BE2C (cell line): ENCODE data around the gene HOOK2.

Experiments
- DNase-seq: peaks from one replicate; pipeline ENCODE4 v3.0.0-alpha.2; 2020
- H3K27me3 ChIP-seq: fragments of 250-450 bp; sonication (Bioruptor Pico); 2 replicates; pipeline ENCODE4 v1.5.1; 2020; ENCODE audit warnings: mild to moderate bottlenecking
- H3K36me3 ChIP-seq: fragments of 250-450 bp; sonication (Bioruptor Pico); 2 replicates; pipeline ENCODE4 v1.5.1; 2020; ENCODE audit warnings: mild to moderate bottlenecking
- H3K4me1 ChIP-seq: fragments of 250-450 bp; sonication (Bioruptor Pico); 2 replicates; pipeline ENCODE4 v1.5.1; 2020
- H3K4me3 ChIP-seq: 2 replicates; pipeline ENCODE4 v1.5.1; 2011; ENCODE audit warnings: low read depth, low read length
- H3K9me3 ChIP-seq: fragments of 250-450 bp; sonication (Bioruptor Pico); 2 replicates; pipeline ENCODE4 v1.5.1; 2020
- CTCF ChIP-seq: IDR thresholded peaks from 2 replicates; pipeline ENCODE4 v1.5.1; 2012; ENCODE audit warnings: mild to moderate bottlenecking, low read depth, low read length

Gene HOOK2

GRCh38 chr19:12769689-12770088, 5.7 kb downstream of the HOOK2 start:
- no peak for TF ChIP-seq CTCF
- Histone ChIP-seq H3K36me3 (no peaks in the 10 kb centered on the region), H3K27me3 (no peaks in the 10 kb centered on the region), H3K4me1 (no peaks in the 10 kb centered on the region; the same call in 1 of the 2 replicates), H3K9me3 (no peaks in the 10 kb centered on the region), H3K4me3 (no peak overlapping the region)
- DNase-seq = peak; percentile 78

- Histone ChIP-seq H3K9me3 (no peaks in the 10 kb centered on the region), H3K4me3 (no peak overlapping the region), H3K4me1 (no peaks in the 10 kb centered on the region; the same call in 1 of the 2 replicates), H3K27me3 (no peaks in the 10 kb centered on the region), H3K36me3 (no peaks in the 10 kb centered on the region; the same call in 1 of the 2 replicates)
- TF ChIP-seq CTCF = no peak
- no peak for DNase-seq
Observed at GRCh38 chr19:12767666-12768065, 7.7 kb downstream of the HOOK2 start.

- no peak for DNase-seq
- H3K4me1 ChIP-seq = no peaks in the 10 kb centered on the region; the same call in 1 of the 2 replicates
- no peaks in the 10 kb centered on the region for H3K27me3 ChIP-seq
- no peaks in the 10 kb centered on the region; the same call in 1 of the 2 replicates for H3K36me3 ChIP-seq
- no peak for TF ChIP-seq CTCF
- H3K4me3 ChIP-seq = no peak overlapping the region
- H3K9me3 ChIP-seq = no peaks in the 10 kb centered on the region
Observed at GRCh38 chr19:12767150-12767549, 8.2 kb downstream of the HOOK2 start.

GRCh38 chr19:12766051-12766521, 9.3 kb downstream of the HOOK2 start:
- peak; percentile 92 for DNase-seq
- H3K36me3 ChIP-seq = no peaks in the 10 kb centered on the region; the same call in 1 of the 2 replicates
- TF ChIP-seq CTCF = peak; percentile 74
- H3K9me3 ChIP-seq = no peaks in the 10 kb centered on the region
- peak overlapping the region; percentile 66 for H3K4me3 ChIP-seq
- no peaks in the 10 kb centered on the region for H3K27me3 ChIP-seq
- no peaks in the 10 kb centered on the region for H3K4me1 ChIP-seq

GRCh38 chr19:12764698-12765097, 10.7 kb downstream of the HOOK2 start:
- no peak for DNase-seq
- H3K4me1 ChIP-seq = no peaks in the 10 kb centered on the region
- no peaks in the 10 kb centered on the region; the same call in 1 of the 2 replicates for H3K36me3 ChIP-seq
- H3K9me3 ChIP-seq = no peaks in the 10 kb centered on the region
- TF ChIP-seq CTCF = no peak
- no peaks in the 10 kb centered on the region for H3K27me3 ChIP-seq
- H3K4me3 ChIP-seq = no peak overlapping the region

GRCh38 chr19:12763100-12763499, 12.3 kb downstream of the HOOK2 start:
- Histone ChIP-seq H3K9me3 (no peaks in the 10 kb centered on the region), H3K4me1 (no peaks in the 10 kb centered on the region), H3K27me3 (no peaks in the 10 kb centered on the region), H3K4me3 (no peak overlapping the region), H3K36me3 (no peaks in the 10 kb centered on the region; the same call in 1 of the 2 replicates)
- no peak for TF ChIP-seq CTCF
- DNase-seq = no peak
